ENCODE results near the gene UMODL1. TPM values are rescaled to one million over a fixed set of nuclear protein-coding genes. Genes with fewer than 3 reads are reported as not detected.
A peak's percentile ranks its signal among the peaks of the same experiment; 100 is the strongest.

The UMODL1 gene
- total and polyA plus RNA-seq, 8 donors = 0.10 to 0.69 (median 0.48) TPM; not detected in 1

- ATAC-seq = no peak
- DNase-seq = no peak
- Histone ChIP-seq H3K9me3 (no peaks in the 10 kb centered on the region), H3K27me3 (no peaks in the 10 kb centered on the region), H3K4me1 (peaks cover 9 to 62% of the 10 kb centered on the region in 2 donors), H3K36me3 (no peaks in the 10 kb centered on the region), H3K27ac (peak overlapping the region in 1 of 2 donors; percentile 2), H3K4me3 (no peak overlapping the region)
- TF ChIP-seq CTCF (IDR thresholded peaks at IDR 0.05) = no peak
- intact Hi-C loops (cut with DNase I) = no loop called here
Measured at GRCh38 chr21:42189860-42190485, 118.9 kb downstream of the UMODL1 start.

- ATAC-seq = no peak
- H3K9me3 ChIP-seq = no peaks in the 10 kb centered on the region
Measured at GRCh38 chr21:42190486-42190863, 119.4 kb downstream of the UMODL1 start.

GRCh38 chr21:42191064-42191463 is 119.9 kb downstream of the UMODL1 start:
- ATAC-seq (no peak), DNase-seq (no peak)
- intact Hi-C loops (cut with DNase I) = no loop called here
- H3K27ac ChIP-seq = no peak overlapping the region
- H3K4me3 ChIP-seq = no peak overlapping the region
- no peaks in the 10 kb centered on the region for H3K36me3 ChIP-seq
- no peaks in the 10 kb centered on the region for H3K9me3 ChIP-seq
- no peaks in the 10 kb centered on the region for H3K27me3 ChIP-seq
- TF ChIP-seq CTCF (IDR thresholded peaks at IDR 0.05) = no peak
- peaks cover 9 to 71% of the 10 kb centered on the region in 2 donors for H3K4me1 ChIP-seq

More at GRCh38 chr21:42190486-42190863, 119.4 kb downstream of the UMODL1 start:
- no peak overlapping the region for H3K4me3 ChIP-seq
- H3K27ac ChIP-seq = no peak overlapping the region
- no peak for TF ChIP-seq CTCF (IDR thresholded peaks at IDR 0.05)
- no peak for DNase-seq
- no peaks in the 10 kb centered on the region for H3K36me3 ChIP-seq
- H3K27me3 ChIP-seq = no peaks in the 10 kb centered on the region
- H3K4me1 ChIP-seq = peaks cover 9 to 67% of the 10 kb centered on the region in 2 donors
- intact Hi-C loops (cut with DNase I) = no loop called here

- intact Hi-C loops (cut with DNase I) = no loop called here
- Histone ChIP-seq H3K27me3 (no peaks in the 10 kb centered on the region), H3K9me3 (no peaks in the 10 kb centered on the region), H3K27ac (no peak overlapping the region), H3K4me3 (no peak overlapping the region), H3K4me1 (peaks cover 9 to 70% of the 10 kb centered on the region in 2 donors), H3K36me3 (no peaks in the 10 kb centered on the region)
- DNase-seq (no peak), ATAC-seq (no peak)
- no peak for TF ChIP-seq CTCF (IDR thresholded peaks at IDR 0.05)
Measured at GRCh38 chr21:42191696-42192595, 120.8 kb downstream of the UMODL1 start.

Other genes starting within 250 kb of the UMODL1 start
- gene PRDM15, start 192.0 kb upstream of the UMODL1 start, total RNA-seq = 1 to 10 TPM; 6.2 to 7.8 TPM
- gene PRDM15, start 192.0 kb upstream of the UMODL1 start, polyA plus RNA-seq (ENCODE audit: insufficient read length in 6 of 6) = 1 to 10 TPM; 6.6 to 10.0 (median 7.3) TPM
- 10 to 100 TPM; 19.4 to 22.0 TPM for gene C2CD2, start 117.3 kb upstream of the UMODL1 start, total RNA-seq
- gene C2CD2, start 117.3 kb upstream of the UMODL1 start, polyA plus RNA-seq (ENCODE audit: insufficient read length in 6 of 6) = 10 to 100 TPM; 18.3 to 24.1 (median 19.6) TPM
- 10 to 100 TPM; 12.2 to 13.9 TPM for gene ZBTB21, start 61.0 kb upstream of the UMODL1 start, total RNA-seq
- gene ZBTB21, start 61.0 kb upstream of the UMODL1 start, polyA plus RNA-seq (ENCODE audit: insufficient read length in 6 of 6) = 10 to 100 TPM in 4 of 6 donors, 1 to 10 TPM in 2; 9.2 to 11.0 (median 10.5) TPM
- gene ABCG1, start 147.8 kb downstream of the UMODL1 start, total RNA-seq = 10 to 100 TPM; 40.6 to 53.8 TPM
- gene ABCG1, start 147.8 kb downstream of the UMODL1 start, polyA plus RNA-seq (ENCODE audit: insufficient read length in 6 of 6) = 10 to 100 TPM in 3 of 6 donors, 1 to 10 TPM in 3; 6.8 to 11.2 (median 9.7) TPM
- gene TFF3, start 244.1 kb downstream of the UMODL1 start, total RNA-seq = 10 to 100 TPM in 1 of 2 donors, 1 to 10 TPM in 1; 5.5 to 11.1 TPM
- 10 to 100 TPM in 4 of 6 donors, 1 to 10 TPM in 2; 8.4 to 20.0 (median 15.0) TPM for gene TFF3, start 244.1 kb downstream of the UMODL1 start, polyA plus RNA-seq (ENCODE audit: insufficient read length in 6 of 6)